Endodermal cell (in vitro differentiated cells): ENCODE results near the gene GANAB. TPM values are rescaled to one million over a fixed set of nuclear protein-coding genes. Genes with fewer than 3 reads are reported as not detected.
"Not testable (repeated sequence)": the region's sequence is repeated elsewhere in the genome, so short reads cannot be mapped to it uniquely, and the experiment has no call there.

Experiments
- DNase-seq: peaks from one replicate; pipeline ENCODE4 v3.0.0-alpha.2; 2017
- H3K27ac ChIP-seq: 2 replicates; pipeline ENCODE4 v1.5.1; 2013; ENCODE audit warnings: mild to moderate bottlenecking, low read depth, low read length, moderate library complexity
- H3K27me3 ChIP-seq: 2 replicates; pipeline ENCODE4 v1.6.1; 2013; ENCODE audit warnings: mild to moderate bottlenecking, low read length, moderate library complexity; ENCODE audit not compliant: insufficient read depth, control insufficient read depth, poor library complexity, severe bottlenecking
- H3K36me3 ChIP-seq: 2 replicates; pipeline ENCODE4 v1.7.0; 2013; ENCODE audit warnings: mild to moderate bottlenecking, low read length, moderate library complexity; ENCODE audit not compliant: control insufficient read depth, insufficient read depth
- H3K4me1 ChIP-seq: one replicate; pipeline ENCODE4 v1.7.0; 2013; ENCODE audit warnings: low read length; ENCODE audit not compliant: control insufficient read depth, insufficient read depth
- H3K4me3 ChIP-seq: 2 replicates; pipeline ENCODE4 v1.5.1; 2013; ENCODE audit warnings: mild to moderate bottlenecking, low read length, moderate library complexity
- H3K9ac ChIP-seq: 2 replicates; pipeline ENCODE4 v1.6.1; 2013; ENCODE audit warnings: mild to moderate bottlenecking, low read length, moderate library complexity; ENCODE audit not compliant: poor library complexity, severe bottlenecking; ENCODE audit errors: extremely low read depth
- H3K9me3 ChIP-seq: 2 replicates; pipeline ENCODE4 v1.6.1; 2013; ENCODE audit warnings: mild to moderate bottlenecking, low read length, moderate library complexity; ENCODE audit not compliant: control insufficient read depth
- H3K27ac Mint-ChIP-seq: 2 replicates; pipeline ENCODE4 v1.8.0; 2020; ENCODE audit warnings: mixed read lengths
- H3K27me3 Mint-ChIP-seq: 2 replicates; pipeline ENCODE4 v1.8.0; 2021; ENCODE audit warnings: mild to moderate bottlenecking, mixed read lengths; ENCODE audit not compliant: insufficient read depth
- H3K36me3 Mint-ChIP-seq: 2 replicates; pipeline ENCODE4 v1.8.0; 2020; ENCODE audit warnings: low read depth, mixed read lengths
- H3K4me1 Mint-ChIP-seq: 2 replicates; pipeline ENCODE4 v1.8.0; 2020; ENCODE audit warnings: mixed read lengths
- H3K4me3 Mint-ChIP-seq: 2 replicates; pipeline ENCODE4 v1.8.0; 2020; ENCODE audit warnings: mild to moderate bottlenecking, moderate library complexity, mixed read lengths
- H3K9me3 Mint-ChIP-seq: 2 replicates; pipeline ENCODE4 v1.8.0; 2020; ENCODE audit warnings: mild to moderate bottlenecking, mixed read lengths
- WGBS, 2 experiments: methylation state at CpG; one replicate each; pipeline versions ENCODE4 v1.1.5 to v1.1.7; 2013; ENCODE audit warnings: missing lambda C conversion rate in 2 of 2, mixed read lengths in 1 of 2; ENCODE audit not compliant: insufficient coverage in 1 of 2, insufficient read length in 1 of 2; 5-methylcytosine and 5-hydroxymethylcytosine counted together
- long read RNA-seq, 4 experiments: library from polyadenylated mRNA in 2 of 4; library from RNA in 1 of 4; library from capped mRNA in 1 of 4; stranded (forward) in 3 of 4; unstranded in 1 of 4; transcript quantifications; one replicate each; pipeline ENCODE4 v2.0.0, GENCODE V29; 2020 to 2021; ENCODE audit warnings: inconsistent platforms in 1 of 4
- polyA plus RNA-seq, 2 experiments: library from polyadenylated mRNA; stranded (reverse); fragments of 50-300 nt; gene quantifications; one replicate each; pipeline ENCODE4 v1.2.3, GENCODE V29; 2013
- total RNA-seq, 2 donors: library from RNA; stranded (reverse); fragmentation: NEBNext Ultra II Directional in 1 of 2; extraction: Animal tissue kit (Norgen Biotek cat#: 25700) in 1 of 2; gene quantifications; 2 replicates in 1 of 2; 3 replicates in 1 of 2; pipeline ENCODE4 v1.2.1, GENCODE V29; 2021
- TF ChIP-seq, protein P1 (sequence below): fragments of 200-600 bp; sonication (generic); conservative IDR thresholded peaks from 2 replicates; pipeline ENCODE4 v1.5.0; 2021; ENCODE audit warnings: antibody characterized with exemption, mild to moderate bottlenecking

Gene GANAB
- total RNA-seq, result 100 to 1,000 TPM; 377 to 402 TPM
- 276 TPM for polyA plus RNA-seq (2013, experiment 1 of 2)
- polyA plus RNA-seq (2013, experiment 2 of 2), result 258 TPM
- long read RNA-seq, experiment 1, transcript GANAB-202 (24 exons, 3,608 nt), result major isoform, 6 of 129 reads
- long read RNA-seq, experiment 1, partial matches to known transcripts, result 39 of 129 reads
- long read RNA-seq, experiment 1, other reads (novel, unspliced or antisense), result 78 of 129 reads
- long read RNA-seq, experiment 2, transcript GANAB-201 (25 exons, 3,906 nt), result minor isoform, 52 of 447 reads
- long read RNA-seq, experiment 2, transcript GANAB-202 (24 exons, 3,608 nt), result major isoform, 237 of 447 reads
- long read RNA-seq, experiment 2, partial matches to known transcripts, result 111 of 447 reads
- long read RNA-seq, experiment 2, other reads (novel, unspliced or antisense), result 41 of 447 reads
- long read RNA-seq, experiment 3, transcript GANAB-201 (25 exons, 3,906 nt), result minor isoform, 15 of 122 reads
- long read RNA-seq, experiment 3, transcript GANAB-202 (24 exons, 3,608 nt), result major isoform, 70 of 122 reads
- long read RNA-seq, experiment 3, partial matches to known transcripts, result 9 of 122 reads
- long read RNA-seq, experiment 3, other reads (novel, unspliced or antisense), result 26 of 122 reads
- long read RNA-seq, experiment 4, partial matches to known transcripts, result 113 of 119 reads
- long read RNA-seq, experiment 4, other reads (novel, unspliced or antisense), result 2 of 119 reads

DNA sequence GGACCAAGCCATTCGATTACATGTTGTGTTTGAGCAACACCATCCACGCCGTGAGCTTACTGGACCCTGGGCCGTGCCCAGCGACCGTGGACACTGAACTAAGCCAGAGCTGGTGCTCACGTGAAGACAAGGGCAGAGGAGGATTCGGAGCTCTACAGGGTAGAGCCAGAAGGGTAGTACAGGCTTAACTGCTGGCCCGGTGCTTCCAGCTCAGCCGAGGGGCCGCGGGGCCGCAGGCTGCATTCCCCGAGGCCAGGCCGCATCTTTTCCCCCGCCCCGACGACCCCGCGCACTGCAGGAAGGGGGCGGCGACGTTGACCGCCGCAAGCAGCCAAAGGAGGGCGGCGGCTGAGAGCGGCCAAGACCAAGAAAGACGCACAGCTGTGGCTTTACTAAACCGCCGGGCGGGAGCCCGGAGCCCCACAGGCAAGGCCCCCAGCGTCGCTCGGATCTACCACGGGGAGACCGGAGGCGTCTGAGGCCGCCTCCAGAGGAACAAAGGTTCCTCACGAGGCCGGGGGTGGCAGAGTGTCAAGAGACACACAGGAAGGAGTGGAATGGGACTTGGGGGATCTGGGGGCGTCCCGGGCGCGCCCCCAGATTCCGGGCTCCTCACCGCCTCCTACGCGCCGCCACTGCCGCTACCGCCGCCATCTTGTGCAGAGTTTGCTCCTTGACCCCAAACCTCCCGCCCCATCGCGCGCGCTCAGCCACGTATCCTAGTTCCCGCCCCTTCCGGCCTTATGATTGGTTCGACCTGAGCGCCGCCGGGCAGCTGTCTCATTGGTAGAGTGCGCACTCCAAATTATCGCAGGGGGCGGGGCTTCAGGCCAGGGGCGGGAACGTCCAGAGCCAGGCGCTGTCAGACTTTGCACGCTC, at the start of gene GANAB:
Gene GANAB, minus strand, starts transcription at position 668 of the 879 bp plus-strand sequence. Its CDS starts 14 bp downstream, at position 654.
- H3K4me1 ChIP-seq, result no peaks in the 10 kb centered on the region
- H3K4me3 ChIP-seq, result peak within 1 kb of the TSS; percentile 96
- no peaks in the 10 kb centered on the region for H3K9me3 Mint-ChIP-seq
- peaks cover 39% of the 10 kb centered on the region for H3K36me3 Mint-ChIP-seq
- H3K27ac ChIP-seq, result peak within 1 kb of the TSS; percentile 95
- peaks cover 2% of the 10 kb centered on the region for H3K4me1 Mint-ChIP-seq
- no peaks in the 10 kb centered on the region for H3K27me3 Mint-ChIP-seq
- peak; percentile 100 for DNase-seq
- peaks cover 48% of the 10 kb centered on the region for H3K36me3 ChIP-seq
- no peaks in the 10 kb centered on the region for H3K27me3 ChIP-seq
- no peaks in the 10 kb centered on the region for H3K9me3 ChIP-seq
- peak within 1 kb of the TSS; percentile 96 for H3K4me3 Mint-ChIP-seq
- H3K9ac ChIP-seq, result peak within 1 kb of the TSS; percentile 99
- WGBS, 2 experiments, result 1% methylated on average over 34 to 73 of the region's 73 CpGs
- TF ChIP-seq, protein P1, sequence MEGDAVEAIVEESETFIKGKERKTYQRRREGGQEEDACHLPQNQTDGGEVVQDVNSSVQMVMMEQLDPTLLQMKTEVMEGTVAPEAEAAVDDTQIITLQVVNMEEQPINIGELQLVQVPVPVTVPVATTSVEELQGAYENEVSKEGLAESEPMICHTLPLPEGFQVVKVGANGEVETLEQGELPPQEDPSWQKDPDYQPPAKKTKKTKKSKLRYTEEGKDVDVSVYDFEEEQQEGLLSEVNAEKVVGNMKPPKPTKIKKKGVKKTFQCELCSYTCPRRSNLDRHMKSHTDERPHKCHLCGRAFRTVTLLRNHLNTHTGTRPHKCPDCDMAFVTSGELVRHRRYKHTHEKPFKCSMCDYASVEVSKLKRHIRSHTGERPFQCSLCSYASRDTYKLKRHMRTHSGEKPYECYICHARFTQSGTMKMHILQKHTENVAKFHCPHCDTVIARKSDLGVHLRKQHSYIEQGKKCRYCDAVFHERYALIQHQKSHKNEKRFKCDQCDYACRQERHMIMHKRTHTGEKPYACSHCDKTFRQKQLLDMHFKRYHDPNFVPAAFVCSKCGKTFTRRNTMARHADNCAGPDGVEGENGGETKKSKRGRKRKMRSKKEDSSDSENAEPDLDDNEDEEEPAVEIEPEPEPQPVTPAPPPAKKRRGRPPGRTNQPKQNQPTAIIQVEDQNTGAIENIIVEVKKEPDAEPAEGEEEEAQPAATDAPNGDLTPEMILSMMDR, result peak; percentile 17
- peak within 1 kb of the TSS; percentile 98 for H3K27ac Mint-ChIP-seq

DNA sequence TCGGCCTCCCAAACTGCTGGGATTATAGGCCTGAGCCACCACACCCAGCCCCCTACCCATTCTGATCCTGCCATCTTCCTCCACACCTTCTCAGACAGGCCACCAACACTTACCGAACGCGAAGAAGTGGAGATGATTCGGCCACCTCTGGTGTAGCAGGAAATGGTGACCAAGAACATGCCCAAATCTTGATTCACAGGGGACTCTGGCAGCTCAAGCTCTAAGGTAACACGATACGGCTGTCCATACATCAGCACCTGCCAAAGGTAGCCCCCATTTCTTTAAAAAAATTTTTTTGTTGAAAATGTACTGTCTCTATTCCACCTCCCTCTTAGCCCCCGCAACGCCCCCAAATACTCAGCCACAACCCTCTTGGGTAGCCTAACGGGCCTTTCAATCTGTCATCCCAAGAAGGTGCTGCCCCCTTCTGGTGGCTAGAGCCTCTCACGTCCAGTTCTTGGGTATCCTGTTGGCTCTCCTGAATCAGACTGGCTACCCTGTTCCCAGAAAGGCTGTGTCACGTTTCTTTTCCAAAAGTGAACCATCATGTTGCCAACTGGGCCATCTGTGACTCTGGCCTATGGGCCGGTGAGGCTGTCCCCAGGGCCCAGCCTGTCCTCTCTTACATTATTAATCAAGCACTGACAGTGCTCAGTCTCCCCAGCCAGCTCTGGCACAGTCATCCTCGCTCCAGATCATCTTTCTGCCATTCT, 48.2 kb upstream of the GANAB start:
- WGBS, 2 experiments, result 81 to 82% methylated on average over 12 to 14 of the region's 14 CpGs
- H3K27me3 ChIP-seq, result no peaks in the 10 kb centered on the region
- H3K36me3 ChIP-seq, result peaks cover 46% of the 10 kb centered on the region
- H3K9me3 ChIP-seq, result no peaks in the 10 kb centered on the region
- no peak overlapping the region for H3K27ac ChIP-seq
- H3K4me3 Mint-ChIP-seq, result no peak overlapping the region
- peak; percentile 93 for DNase-seq
- no peaks in the 10 kb centered on the region for H3K4me1 ChIP-seq
- TF ChIP-seq, protein P1, result peak; percentile 92
- peaks cover 54% of the 10 kb centered on the region for H3K36me3 Mint-ChIP-seq
- no peaks in the 10 kb centered on the region for H3K27me3 Mint-ChIP-seq
- no peak overlapping the region for H3K4me3 ChIP-seq
- no peak overlapping the region for H3K9ac ChIP-seq
- no peaks in the 10 kb centered on the region for H3K4me1 Mint-ChIP-seq
- no peaks in the 10 kb centered on the region for H3K9me3 Mint-ChIP-seq
- peak overlapping the region; percentile 76 for H3K27ac Mint-ChIP-seq

GRCh38 chr11:62693624-62694023, 47.2 kb upstream of the GANAB start:
- H3K27ac Mint-ChIP-seq, H3K4me3 ChIP-seq, H3K9me3 ChIP-seq, H3K9me3 Mint-ChIP-seq, H3K27me3 Mint-ChIP-seq, H3K27ac ChIP-seq, DNase-seq, H3K27me3 ChIP-seq, H3K4me1 ChIP-seq, H3K4me3 Mint-ChIP-seq, H3K4me1 Mint-ChIP-seq, H3K9ac ChIP-seq: not testable (repeated sequence)
- peaks cover 50% of the 10 kb centered on the region for H3K36me3 Mint-ChIP-seq
- H3K36me3 ChIP-seq, result peaks cover 42% of the 10 kb centered on the region
- 97% methylated on average over 1 of the region's 4 CpGs; no CpG with 5 or more reads in 1 of the 2 experiments for WGBS, 2 experiments
